CD1c-positive myeloid dendritic cell (primary cell): ENCODE results near the gene DNASE1L2.

Experiments used
- DNase-seq: peaks from one replicate; pipeline ENCODE4 v3.0.0-alpha.2; 2016; ENCODE audit errors: extremely low spot score

The DNASE1L2 gene

DNA sequence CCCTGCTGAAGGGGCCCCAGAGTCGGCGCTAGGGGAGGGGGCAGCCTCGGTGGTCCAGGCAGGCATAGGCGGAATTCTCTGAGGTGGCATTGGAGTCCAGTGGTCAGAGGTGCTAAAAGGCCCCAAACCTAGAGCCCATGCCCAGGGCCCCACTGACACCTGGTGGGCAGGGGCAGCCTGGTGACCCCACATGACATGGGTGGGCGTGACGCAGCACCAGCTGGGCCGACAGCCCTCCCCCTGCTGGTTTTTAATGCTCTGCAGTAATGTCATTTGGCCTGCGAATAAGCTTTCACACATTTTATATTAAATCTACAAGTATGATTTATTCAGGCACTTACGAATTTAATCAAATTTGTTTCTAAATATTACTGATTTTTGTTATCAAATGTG, 33.8 kb downstream of the DNASE1L2 start:
- DNase-seq: no peak

DNA sequence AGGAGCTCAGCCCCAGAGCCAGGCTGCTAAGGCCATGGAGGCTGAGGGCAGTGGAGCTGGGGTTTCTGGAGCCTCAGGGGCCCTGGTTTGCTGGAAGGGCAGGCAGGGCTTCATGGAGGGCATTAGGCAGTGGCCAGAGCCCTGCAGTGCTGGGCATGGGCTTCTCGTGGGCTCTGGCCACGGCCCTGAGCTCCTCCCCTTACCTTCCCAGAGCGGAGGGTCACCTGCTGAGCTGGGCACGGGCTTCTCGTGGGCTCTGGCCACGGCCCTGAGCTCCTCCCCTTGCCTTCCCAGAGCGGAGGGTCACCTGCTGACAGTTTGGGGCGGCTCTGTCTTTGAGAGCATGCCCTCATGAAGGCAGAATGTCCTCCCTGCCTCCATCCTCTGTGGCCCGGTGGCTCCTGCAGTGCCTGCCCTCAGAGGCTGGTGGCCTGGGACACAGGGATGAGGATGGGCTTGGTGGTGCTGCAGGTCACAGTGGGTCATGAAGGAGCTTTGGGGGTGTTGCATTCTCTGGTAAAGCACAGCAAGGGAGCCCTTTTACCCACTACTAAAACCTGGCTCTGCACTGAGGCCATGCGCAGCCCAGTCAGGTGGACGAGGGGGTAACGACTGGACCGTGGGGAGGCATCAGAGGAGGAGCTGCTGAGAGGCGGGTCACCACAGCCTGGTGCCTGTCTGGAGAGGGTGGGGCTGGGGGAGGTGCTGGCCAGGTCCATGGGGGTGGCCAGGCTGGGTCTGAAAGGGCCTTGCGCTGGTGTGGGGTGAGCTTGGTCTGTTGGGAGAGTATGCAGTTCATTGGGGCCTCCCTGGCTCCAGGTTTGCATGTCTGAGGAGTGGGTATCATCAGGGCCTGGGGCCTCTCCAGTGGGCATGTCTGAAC, 34.6 kb downstream of the DNASE1L2 start:
- no peak for DNase-seq

DNA sequence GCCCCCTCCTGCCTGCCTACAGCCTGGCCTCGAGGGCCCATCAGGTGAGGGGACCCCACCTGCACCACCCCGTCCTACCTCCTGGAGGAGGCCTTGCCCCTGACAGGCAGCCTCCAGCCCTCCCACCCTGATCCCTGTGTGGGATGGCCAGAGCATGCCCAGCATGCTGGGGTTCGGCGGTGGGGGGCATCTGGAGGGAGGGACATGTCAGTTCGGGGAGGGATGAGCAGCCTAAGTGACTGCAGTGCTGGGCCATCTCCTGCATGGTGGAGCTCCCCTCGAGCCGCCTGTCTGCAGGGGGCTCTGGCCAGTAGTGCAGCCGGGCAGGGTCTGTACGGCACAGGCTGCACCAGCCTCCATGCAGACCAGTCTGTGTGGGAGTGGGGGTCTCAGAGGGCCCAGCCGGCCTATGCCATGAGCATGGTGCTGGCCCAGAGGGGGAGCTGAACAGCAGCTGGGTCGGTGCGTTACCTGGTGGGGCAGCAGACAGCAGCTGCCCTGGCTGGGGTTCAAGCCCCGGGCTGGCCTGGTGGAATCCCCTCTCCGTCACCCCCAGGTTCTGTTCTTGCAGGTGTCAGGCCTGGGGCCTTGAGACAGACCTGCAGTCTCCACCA, 35.7 kb downstream of the DNASE1L2 start:
- DNase-seq: no peak

DNA sequence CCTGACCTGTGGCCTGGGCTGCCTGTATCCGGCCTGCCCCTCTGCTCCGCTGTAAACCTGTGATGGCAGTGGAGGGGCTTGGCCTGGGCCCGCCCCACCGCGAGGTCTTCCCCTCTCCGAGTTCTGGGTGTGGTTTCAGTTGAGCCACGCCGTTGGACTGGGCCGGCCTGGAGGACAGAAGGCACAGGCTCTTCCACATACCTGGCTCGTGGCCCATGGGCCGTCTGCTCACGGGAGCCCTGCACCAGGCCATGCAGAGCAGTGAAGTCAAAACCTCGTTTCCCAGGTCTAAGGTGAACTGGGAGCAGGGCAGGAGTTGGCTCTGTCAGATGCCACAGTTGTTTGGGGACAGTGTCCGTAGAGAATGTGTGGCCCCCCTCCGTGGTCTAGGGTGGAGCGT, 37.2 kb downstream of the DNASE1L2 start:
- no peak for DNase-seq

- DNase-seq: no peak
Observed at GRCh38 chr16:2273931-2274330, 37.7 kb downstream of the DNASE1L2 start.

DNA sequence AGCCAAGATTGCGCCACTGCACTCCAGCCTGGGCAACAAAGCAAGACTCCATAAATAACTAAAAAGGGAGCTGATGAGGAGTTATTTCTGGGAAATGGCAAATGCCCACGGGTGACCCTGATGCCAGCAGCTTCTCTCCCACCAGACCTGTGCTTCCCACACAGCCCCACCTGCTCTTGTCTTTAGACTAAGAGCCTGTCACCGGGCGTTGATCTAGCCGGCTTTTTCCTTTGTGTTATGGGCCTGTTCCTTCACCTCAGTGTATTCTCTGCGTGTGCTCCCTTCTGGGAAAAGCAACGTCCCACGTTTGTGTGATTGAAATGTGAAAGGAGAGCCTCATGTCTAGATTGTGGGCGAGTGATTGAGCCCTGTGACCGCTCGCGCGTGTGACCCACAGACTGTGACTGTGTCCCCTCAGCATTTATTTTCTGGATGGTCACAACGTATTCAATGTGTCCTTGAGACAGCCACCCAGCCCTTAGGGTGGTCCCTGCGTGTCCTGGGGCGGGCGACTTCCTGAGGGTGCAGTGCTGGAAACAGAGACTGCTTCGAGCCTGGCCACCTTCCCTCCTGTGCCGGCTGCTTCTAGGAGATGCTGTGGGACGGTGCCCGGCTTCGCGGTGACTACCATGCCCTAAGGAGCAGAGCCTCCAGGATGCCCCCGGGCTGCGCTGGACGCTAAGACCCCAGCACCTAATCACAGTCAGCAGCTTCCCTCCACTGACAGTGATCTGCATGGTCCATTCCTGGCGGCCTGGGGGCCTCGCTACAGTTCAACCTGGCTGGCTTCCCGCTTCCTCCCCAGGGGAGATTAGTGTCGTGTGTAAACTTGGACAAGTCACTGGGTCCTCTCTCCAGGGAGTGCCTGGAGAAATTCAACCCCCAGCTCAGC, 39.5 kb downstream of the DNASE1L2 start:
- DNase-seq: no peak

- DNase-seq: no peak
Observed at GRCh38 chr16:2276368-2277195, 40.3 kb downstream of the DNASE1L2 start.

- no peak for DNase-seq
Observed at GRCh38 chr16:2277466-2278271, 41.4 kb downstream of the DNASE1L2 start.

- DNase-seq: no peak
Observed at GRCh38 chr16:2278272-2278608, 42.0 kb downstream of the DNASE1L2 start.

DNA sequence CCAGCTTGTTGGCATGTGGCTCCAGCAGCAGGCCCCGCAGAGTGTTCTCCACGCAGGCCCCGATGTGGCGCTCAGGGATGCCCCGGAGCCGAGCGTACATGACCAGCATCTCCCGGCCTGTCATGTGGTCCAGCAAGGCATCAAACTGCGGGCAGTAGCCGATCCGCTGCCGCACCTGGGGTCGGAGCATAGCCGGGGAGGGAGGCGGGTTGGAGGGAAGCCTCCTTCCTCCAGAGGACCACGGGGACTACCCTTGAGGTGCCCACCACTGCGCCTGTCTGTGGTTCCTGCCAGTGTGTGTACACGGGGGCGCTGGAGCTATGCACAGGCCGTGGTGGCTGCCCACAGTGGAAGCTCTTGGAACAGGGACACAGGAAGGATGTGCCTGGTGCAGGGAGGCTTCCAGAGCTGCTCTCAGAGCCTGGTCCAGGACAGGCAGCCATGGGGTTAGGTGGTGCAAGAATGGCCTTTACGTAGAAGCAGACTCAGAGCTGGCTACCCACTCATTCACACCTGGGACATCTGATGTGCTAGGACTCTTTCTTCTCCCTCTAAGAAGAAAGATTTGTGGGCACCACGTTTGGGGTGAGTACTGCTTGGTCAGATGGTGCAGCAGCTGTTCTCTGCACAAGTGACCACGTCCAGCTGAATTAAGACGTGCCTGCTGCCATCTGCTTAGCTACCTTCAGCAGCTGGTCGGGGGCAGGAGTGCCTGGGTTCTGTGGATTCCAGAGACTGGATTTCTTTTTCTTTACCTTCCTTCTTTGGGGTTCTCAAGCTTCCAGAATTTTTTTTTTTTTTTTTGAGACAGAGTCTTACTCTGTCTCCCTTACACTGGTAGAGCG, 42.9 kb downstream of the DNASE1L2 start:
- DNase-seq: no peak

- DNase-seq: no peak
Observed at GRCh38 chr16:2280461-2280860, 44.2 kb downstream of the DNASE1L2 start.

GRCh38 chr16:2280981-2281542, 44.8 kb downstream of the DNASE1L2 start:
- no peak for DNase-seq

DNA sequence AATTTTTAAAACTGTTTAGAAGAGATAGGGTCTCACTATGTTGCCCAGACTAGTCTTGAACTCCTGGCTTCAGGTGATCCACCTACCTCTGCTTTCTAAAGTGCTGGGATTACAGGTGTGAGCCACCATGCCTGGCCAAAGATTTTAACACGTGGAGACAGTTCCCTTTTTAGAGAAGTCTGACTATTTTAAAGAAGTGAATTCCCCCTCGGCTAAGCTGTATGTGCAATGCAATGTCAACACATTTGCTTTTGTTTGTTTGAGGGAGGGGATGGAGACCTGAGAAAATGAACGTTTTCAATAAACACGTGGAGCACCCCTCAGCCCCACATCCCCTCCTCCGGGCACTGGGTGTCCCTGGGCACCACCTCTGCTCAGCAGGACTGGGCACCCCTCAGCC, 46.0 kb downstream of the DNASE1L2 start:
- DNase-seq: no peak

DNA sequence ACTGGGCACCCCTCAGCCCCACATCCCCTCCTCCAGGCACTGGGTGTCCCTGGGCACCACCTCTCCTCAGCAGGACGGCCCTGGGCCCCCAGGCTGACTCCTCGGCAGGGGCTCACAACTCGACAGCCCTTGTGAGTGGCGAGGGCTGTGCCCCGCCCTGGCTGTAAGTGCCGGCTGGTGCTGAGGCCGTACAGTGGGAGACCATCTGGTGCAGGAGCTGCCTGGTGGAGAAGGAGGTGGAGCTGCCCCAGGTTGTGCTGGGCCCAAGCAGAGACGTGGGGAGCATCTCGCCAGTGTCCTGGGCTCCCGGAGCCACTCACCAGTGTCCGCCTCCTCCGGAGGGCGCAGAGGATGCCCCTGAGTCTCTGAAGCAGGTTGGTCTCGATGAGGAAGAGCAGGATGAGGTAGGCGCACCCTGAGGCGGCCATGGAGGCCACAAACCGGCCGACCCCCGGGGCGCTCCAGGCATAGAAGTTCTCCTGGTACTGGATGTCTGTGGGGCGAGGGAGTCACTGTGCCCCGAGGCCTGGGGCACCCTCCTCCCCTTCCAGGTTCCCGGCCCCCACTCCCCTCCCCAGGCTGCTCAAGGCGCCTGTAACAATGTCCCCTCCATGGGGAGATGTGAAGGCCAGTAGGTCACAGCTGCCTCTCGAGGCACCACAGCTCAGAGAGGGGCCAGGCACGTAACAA, 46.8 kb downstream of the DNASE1L2 start:
- DNase-seq: no peak

GRCh38 chr16:2284001-2284770, 47.9 kb downstream of the DNASE1L2 start:
- no peak for DNase-seq

DNA sequence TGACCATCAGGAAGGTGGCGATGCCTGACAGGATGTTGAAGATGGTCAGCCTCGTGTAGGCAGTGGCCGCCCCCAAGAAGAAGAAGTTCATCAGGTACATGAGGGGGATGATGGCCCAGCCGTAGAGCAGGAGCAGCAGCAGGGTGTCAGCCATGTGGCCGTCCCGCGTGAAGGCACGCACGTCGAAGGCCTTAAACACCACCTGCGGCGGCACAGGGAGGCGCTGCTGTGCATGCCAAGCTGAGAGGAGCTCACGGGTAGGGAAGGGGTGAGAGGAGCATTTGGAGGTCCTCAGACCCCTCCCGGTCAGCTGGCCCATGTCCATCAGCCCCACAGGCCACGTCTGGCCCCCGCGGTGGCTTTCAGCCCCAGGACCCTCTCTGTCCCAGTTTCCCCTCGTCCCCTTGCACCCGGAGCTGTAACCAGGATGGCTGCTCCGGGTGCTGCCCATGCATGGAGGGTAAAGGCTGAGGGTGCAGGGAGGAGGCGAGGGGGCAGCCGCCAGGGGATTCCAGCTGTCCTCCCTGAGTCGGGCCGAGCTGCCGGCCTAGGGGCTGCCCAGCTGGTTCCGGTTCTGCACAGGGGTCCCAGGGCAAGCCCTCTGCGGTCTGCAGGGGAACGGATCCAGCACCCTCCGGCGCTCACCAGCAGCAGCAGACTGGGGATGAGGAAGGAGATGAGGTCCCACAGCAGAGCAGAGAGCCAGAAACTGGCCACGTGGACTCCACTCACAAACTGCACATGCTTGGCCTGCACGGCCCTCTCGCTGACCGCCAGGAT, 48.7 kb downstream of the DNASE1L2 start:
- no peak for DNase-seq

GRCh38 chr16:2285731-2286191, 49.5 kb downstream of the DNASE1L2 start:
- no peak for DNase-seq
